ENCODE data around the gene ACSM2B.
"Not testable (repeated sequence)": the region's sequence is repeated elsewhere in the genome, so short reads cannot be mapped to it uniquely, and the experiment has no call there.

ACSM2B gene

GRCh38 chr16:20595694-20596093, 19.5 kb upstream of the ACSM2B start:
- H3K4me3 ChIP-seq (ENCODE audit: low read depth in 1 of 2, low read length in 2 of 2); H3K9ac ChIP-seq (ENCODE audit: low read depth in 1 of 2, low read length in 2 of 2); H3K9me3 ChIP-seq (ENCODE audit: control insufficient read depth in 1 of 2, low read length in 2 of 2); H3K36me3 ChIP-seq (ENCODE audit: control insufficient read depth in 1 of 2, insufficient read depth in 2 of 2, low read length in 2 of 2); H3K4me1 ChIP-seq (ENCODE audit: control insufficient read depth in 1 of 2, insufficient read depth in 2 of 2, low read length in 2 of 2); H3K27me3 ChIP-seq (ENCODE audit: control insufficient read depth in 1 of 2, insufficient read depth in 2 of 2, low read length in 2 of 2); H3K27ac ChIP-seq (ENCODE audit: low read depth, low read length): not testable (repeated sequence)

GRCh38 chr16:20595068-20595467, 18.9 kb upstream of the ACSM2B start:
- H3K27me3 ChIP-seq (ENCODE audit: control insufficient read depth in 1 of 2, insufficient read depth in 2 of 2, low read length in 2 of 2); H3K9ac ChIP-seq (ENCODE audit: low read depth in 1 of 2, low read length in 2 of 2); H3K36me3 ChIP-seq (ENCODE audit: control insufficient read depth in 1 of 2, insufficient read depth in 2 of 2, low read length in 2 of 2); H3K4me1 ChIP-seq (ENCODE audit: control insufficient read depth in 1 of 2, insufficient read depth in 2 of 2, low read length in 2 of 2); H3K9me3 ChIP-seq (ENCODE audit: control insufficient read depth in 1 of 2, low read length in 2 of 2); H3K27ac ChIP-seq (ENCODE audit: low read depth, low read length); H3K4me3 ChIP-seq (ENCODE audit: low read depth in 1 of 2, low read length in 2 of 2): not testable (repeated sequence)

- H3K36me3 ChIP-seq (ENCODE audit: control insufficient read depth in 1 of 2, insufficient read depth in 2 of 2, low read length in 2 of 2); H3K4me3 ChIP-seq (ENCODE audit: low read depth in 1 of 2, low read length in 2 of 2); H3K9me3 ChIP-seq (ENCODE audit: control insufficient read depth in 1 of 2, low read length in 2 of 2); H3K9ac ChIP-seq (ENCODE audit: low read depth in 1 of 2, low read length in 2 of 2); H3K4me1 ChIP-seq (ENCODE audit: control insufficient read depth in 1 of 2, insufficient read depth in 2 of 2, low read length in 2 of 2); H3K27ac ChIP-seq (ENCODE audit: low read depth, low read length); H3K27me3 ChIP-seq (ENCODE audit: control insufficient read depth in 1 of 2, insufficient read depth in 2 of 2, low read length in 2 of 2): not testable (repeated sequence)
Observed at GRCh38 chr16:20592780-20593179, 16.6 kb upstream of the ACSM2B start.

- H3K4me3 ChIP-seq (ENCODE audit: low read depth in 1 of 2, low read length in 2 of 2); H3K9me3 ChIP-seq (ENCODE audit: control insufficient read depth in 1 of 2, low read length in 2 of 2); H3K9ac ChIP-seq (ENCODE audit: low read depth in 1 of 2, low read length in 2 of 2); H3K27me3 ChIP-seq (ENCODE audit: control insufficient read depth in 1 of 2, insufficient read depth in 2 of 2, low read length in 2 of 2); H3K27ac ChIP-seq (ENCODE audit: low read depth, low read length); H3K36me3 ChIP-seq (ENCODE audit: control insufficient read depth in 1 of 2, insufficient read depth in 2 of 2, low read length in 2 of 2); H3K4me1 ChIP-seq (ENCODE audit: control insufficient read depth in 1 of 2, insufficient read depth in 2 of 2, low read length in 2 of 2): not testable (repeated sequence)
Observed at GRCh38 chr16:20589486-20589885, 13.3 kb upstream of the ACSM2B start.

GRCh38 chr16:20587645-20588074, 11.5 kb upstream of the ACSM2B start:
- H3K27me3 ChIP-seq (ENCODE audit: control insufficient read depth in 1 of 2, insufficient read depth in 2 of 2, low read length in 2 of 2); H3K9me3 ChIP-seq (ENCODE audit: control insufficient read depth in 1 of 2, low read length in 2 of 2); H3K9ac ChIP-seq (ENCODE audit: low read depth in 1 of 2, low read length in 2 of 2); H3K27ac ChIP-seq (ENCODE audit: low read depth, low read length); H3K36me3 ChIP-seq (ENCODE audit: control insufficient read depth in 1 of 2, insufficient read depth in 2 of 2, low read length in 2 of 2); H3K4me1 ChIP-seq (ENCODE audit: control insufficient read depth in 1 of 2, insufficient read depth in 2 of 2, low read length in 2 of 2); H3K4me3 ChIP-seq (ENCODE audit: low read depth in 1 of 2, low read length in 2 of 2): not testable (repeated sequence)

- not testable (repeated sequence) for H3K36me3 ChIP-seq (ENCODE audit: control insufficient read depth in 1 of 2, insufficient read depth in 2 of 2, low read length in 2 of 2); H3K27ac ChIP-seq (ENCODE audit: low read depth, low read length); H3K9me3 ChIP-seq (ENCODE audit: control insufficient read depth in 1 of 2, low read length in 2 of 2); H3K4me3 ChIP-seq (ENCODE audit: low read depth in 1 of 2, low read length in 2 of 2); H3K9ac ChIP-seq (ENCODE audit: low read depth in 1 of 2, low read length in 2 of 2); H3K4me1 ChIP-seq (ENCODE audit: control insufficient read depth in 1 of 2, insufficient read depth in 2 of 2, low read length in 2 of 2); H3K27me3 ChIP-seq (ENCODE audit: control insufficient read depth in 1 of 2, insufficient read depth in 2 of 2, low read length in 2 of 2)
Observed at GRCh38 chr16:20586716-20587115, 10.5 kb upstream of the ACSM2B start.

GRCh38 chr16:20586112-20586511, 9.9 kb upstream of the ACSM2B start:
- H3K4me3 ChIP-seq (ENCODE audit: low read depth in 1 of 2, low read length in 2 of 2); H3K27ac ChIP-seq (ENCODE audit: low read depth, low read length); H3K9ac ChIP-seq (ENCODE audit: low read depth in 1 of 2, low read length in 2 of 2); H3K36me3 ChIP-seq (ENCODE audit: control insufficient read depth in 1 of 2, insufficient read depth in 2 of 2, low read length in 2 of 2); H3K9me3 ChIP-seq (ENCODE audit: control insufficient read depth in 1 of 2, low read length in 2 of 2); H3K4me1 ChIP-seq (ENCODE audit: control insufficient read depth in 1 of 2, insufficient read depth in 2 of 2, low read length in 2 of 2); H3K27me3 ChIP-seq (ENCODE audit: control insufficient read depth in 1 of 2, insufficient read depth in 2 of 2, low read length in 2 of 2): not testable (repeated sequence)

- not testable (repeated sequence) for H3K4me1 ChIP-seq (ENCODE audit: control insufficient read depth in 1 of 2, insufficient read depth in 2 of 2, low read length in 2 of 2); H3K27me3 ChIP-seq (ENCODE audit: control insufficient read depth in 1 of 2, insufficient read depth in 2 of 2, low read length in 2 of 2); H3K4me3 ChIP-seq (ENCODE audit: low read depth in 1 of 2, low read length in 2 of 2); H3K36me3 ChIP-seq (ENCODE audit: control insufficient read depth in 1 of 2, insufficient read depth in 2 of 2, low read length in 2 of 2); H3K27ac ChIP-seq (ENCODE audit: low read depth, low read length); H3K9ac ChIP-seq (ENCODE audit: low read depth in 1 of 2, low read length in 2 of 2); H3K9me3 ChIP-seq (ENCODE audit: control insufficient read depth in 1 of 2, low read length in 2 of 2)
Observed at GRCh38 chr16:20580487-20581259, 4.5 kb upstream of the ACSM2B start.

GRCh38 chr16:20578091-20578490, 1.9 kb upstream of the ACSM2B start:
- not testable (repeated sequence) for H3K4me1 ChIP-seq (ENCODE audit: control insufficient read depth in 1 of 2, insufficient read depth in 2 of 2, low read length in 2 of 2); H3K9ac ChIP-seq (ENCODE audit: low read depth in 1 of 2, low read length in 2 of 2); H3K27me3 ChIP-seq (ENCODE audit: control insufficient read depth in 1 of 2, insufficient read depth in 2 of 2, low read length in 2 of 2); H3K4me3 ChIP-seq (ENCODE audit: low read depth in 1 of 2, low read length in 2 of 2); H3K36me3 ChIP-seq (ENCODE audit: control insufficient read depth in 1 of 2, insufficient read depth in 2 of 2, low read length in 2 of 2); H3K9me3 ChIP-seq (ENCODE audit: control insufficient read depth in 1 of 2, low read length in 2 of 2); H3K27ac ChIP-seq (ENCODE audit: low read depth, low read length)

GRCh38 chr16:20569117-20569651, 7.0 kb downstream of the ACSM2B start:
- not testable (repeated sequence) for H3K9ac ChIP-seq (ENCODE audit: low read depth in 1 of 2, low read length in 2 of 2); H3K27ac ChIP-seq (ENCODE audit: low read depth, low read length); H3K9me3 ChIP-seq (ENCODE audit: control insufficient read depth in 1 of 2, low read length in 2 of 2); H3K27me3 ChIP-seq (ENCODE audit: control insufficient read depth in 1 of 2, insufficient read depth in 2 of 2, low read length in 2 of 2); H3K4me3 ChIP-seq (ENCODE audit: low read depth in 1 of 2, low read length in 2 of 2); H3K36me3 ChIP-seq (ENCODE audit: control insufficient read depth in 1 of 2, insufficient read depth in 2 of 2, low read length in 2 of 2); H3K4me1 ChIP-seq (ENCODE audit: control insufficient read depth in 1 of 2, insufficient read depth in 2 of 2, low read length in 2 of 2)

GRCh38 chr16:20568404-20568803, 7.8 kb downstream of the ACSM2B start:
- H3K27ac ChIP-seq (ENCODE audit: low read depth, low read length): no peak overlapping the region
- no peak overlapping the region for H3K9ac ChIP-seq (ENCODE audit: low read depth in 1 of 2, low read length in 2 of 2)
- H3K36me3 ChIP-seq (ENCODE audit: control insufficient read depth in 1 of 2, insufficient read depth in 2 of 2, low read length in 2 of 2): no peaks in the 10 kb centered on the region
- H3K27me3 ChIP-seq (ENCODE audit: control insufficient read depth in 1 of 2, insufficient read depth in 2 of 2, low read length in 2 of 2): no peaks in the 10 kb centered on the region
- no peaks in the 10 kb centered on the region for H3K9me3 ChIP-seq (ENCODE audit: control insufficient read depth in 1 of 2, low read length in 2 of 2)
- H3K4me3 ChIP-seq (ENCODE audit: low read depth in 1 of 2, low read length in 2 of 2): no peak overlapping the region
- no peaks in the 10 kb centered on the region for H3K4me1 ChIP-seq (ENCODE audit: control insufficient read depth in 1 of 2, insufficient read depth in 2 of 2, low read length in 2 of 2)

Data from duodenal mucosa (tissue), 2 donors.